Glutamatergic neuron (in vitro differentiated cells): ENCODE data around the gene SYNDIG1. TPM values are rescaled to one million over a fixed set of nuclear protein-coding genes. Genes with fewer than 3 reads are reported as not detected.
A peak's percentile ranks its signal among the peaks of the same experiment; 100 is the strongest.

Experiments
- DNase-seq: peaks from one replicate; pipeline ENCODE4 v3.0.0; 2022
- H3K27ac Mint-ChIP-seq: one replicate; pipeline ENCODE4 v1.8.0; 2020; ENCODE audit warnings: mild to moderate bottlenecking, mixed read lengths, inconsistent platforms; ENCODE audit not compliant: unreplicated experiment
- H3K27me3 Mint-ChIP-seq: one replicate; pipeline ENCODE4 v1.8.0; 2020; ENCODE audit warnings: mild to moderate bottlenecking, moderate library complexity, mixed read lengths, inconsistent platforms; ENCODE audit not compliant: unreplicated experiment
- H3K36me3 Mint-ChIP-seq: one replicate; pipeline ENCODE4 v1.8.0; 2020; ENCODE audit warnings: mild to moderate bottlenecking, mixed read lengths, inconsistent platforms; ENCODE audit not compliant: unreplicated experiment
- H3K4me1 Mint-ChIP-seq: one replicate; pipeline ENCODE4 v1.8.0; 2020; ENCODE audit warnings: mild to moderate bottlenecking, low read depth, mixed read lengths, inconsistent platforms; ENCODE audit not compliant: unreplicated experiment
- H3K4me3 Mint-ChIP-seq: one replicate; pipeline ENCODE4 v1.8.0; 2020; ENCODE audit warnings: mild to moderate bottlenecking, mixed read lengths, inconsistent platforms; ENCODE audit not compliant: unreplicated experiment
- H3K9me3 Mint-ChIP-seq: one replicate; pipeline ENCODE4 v1.8.0; 2020; ENCODE audit warnings: mild to moderate bottlenecking, moderate library complexity, mixed read lengths, inconsistent platforms; ENCODE audit not compliant: unreplicated experiment
- CTCF ChIP-seq: fragments of 200-600 bp; sonication (generic); IDR thresholded peaks from one replicate; pipeline ENCODE4 v1.5.0; 2021; ENCODE audit not compliant: partially characterized antibody, unreplicated experiment
- total RNA-seq: library from RNA; stranded (reverse); fragmentation: NEBNext Ultra II Directional; extraction: Animal tissue kit (Norgen Biotek cat#: 25700); gene quantifications from one replicate; pipeline ENCODE4 v1.2.1, GENCODE V29; 2021; ENCODE audit not compliant: unreplicated experiment

Gene SYNDIG1
- total RNA-seq, 1 donor from 2014 or later = 10.4 TPM

- Mint-ChIP-seq H3K27ac (peak overlapping the region; percentile 82), H3K27me3 (peaks cover 7% of the 10 kb centered on the region)
These were observed 27.8 kb upstream of the SYNDIG1 start for GRCh38 chr20:24441661-24442060.

GRCh38 chr20:24442909-24443308 lies 26.5 kb upstream of the SYNDIG1 start:
- no peak for DNase-seq
- Mint-ChIP-seq H3K36me3 (no peaks in the 10 kb centered on the region), H3K9me3 (peaks cover 2% of the 10 kb centered on the region), H3K4me3 (no peak overlapping the region), H3K27me3 (peaks cover 15% of the 10 kb centered on the region), H3K4me1 (peaks cover 35% of the 10 kb centered on the region), H3K27ac (peak overlapping the region; percentile 45)
- no peak for TF ChIP-seq CTCF

More at GRCh38 chr20:24441661-24442060, 27.8 kb upstream of the SYNDIG1 start:
- H3K4me1 Mint-ChIP-seq = peaks cover 32% of the 10 kb centered on the region
- peaks cover 3% of the 10 kb centered on the region for H3K9me3 Mint-ChIP-seq
- H3K36me3 Mint-ChIP-seq = no peaks in the 10 kb centered on the region
- DNase-seq = no peak
- H3K4me3 Mint-ChIP-seq = peak overlapping the region; percentile 41
- no peak for TF ChIP-seq CTCF

- H3K9me3 Mint-ChIP-seq = peaks cover 2% of the 10 kb centered on the region
- peaks cover 35% of the 10 kb centered on the region for H3K4me1 Mint-ChIP-seq
- H3K27ac Mint-ChIP-seq = no peak overlapping the region
- H3K36me3 Mint-ChIP-seq = no peaks in the 10 kb centered on the region
- no peak for TF ChIP-seq CTCF
- H3K4me3 Mint-ChIP-seq = no peak overlapping the region
- H3K27me3 Mint-ChIP-seq = peaks cover 15% of the 10 kb centered on the region
- DNase-seq = no peak
These were observed 26.0 kb upstream of the SYNDIG1 start for GRCh38 chr20:24443436-24443835.

GRCh38 chr20:24444526-24445190 lies 24.8 kb upstream of the SYNDIG1 start:
- Mint-ChIP-seq H3K4me3 (no peak overlapping the region), H3K4me1 (peaks cover 35% of the 10 kb centered on the region), H3K9me3 (peaks cover 2% of the 10 kb centered on the region), H3K27me3 (peaks cover 15% of the 10 kb centered on the region), H3K27ac (no peak overlapping the region), H3K36me3 (no peaks in the 10 kb centered on the region)
- TF ChIP-seq CTCF = no peak
- DNase-seq = no peak

- peaks cover 2% of the 10 kb centered on the region for H3K9me3 Mint-ChIP-seq
These were observed 23.8 kb upstream of the SYNDIG1 start for GRCh38 chr20:24445510-24446170.

More at GRCh38 chr20:24445510-24446170, 23.8 kb upstream of the SYNDIG1 start:
- no peak for DNase-seq
- no peak for TF ChIP-seq CTCF
- Mint-ChIP-seq H3K36me3 (no peaks in the 10 kb centered on the region), H3K27me3 (peaks cover 15% of the 10 kb centered on the region), H3K27ac (no peak overlapping the region), H3K4me1 (peaks cover 35% of the 10 kb centered on the region), H3K4me3 (no peak overlapping the region)
